CD4-positive, alpha-beta T cell treated with Interleukin-4 for 4 hours (primary cell): ENCODE results near the gene TNFRSF6B.
"Not testable (repeated sequence)": the region's sequence is repeated elsewhere in the genome, so short reads cannot be mapped to it uniquely, and the experiment has no call there.

Experiments used
- DNase-seq: peaks from one replicate; pipeline ENCODE4 v3.0.0-alpha.2; 2020

Gene TNFRSF6B, protein sequence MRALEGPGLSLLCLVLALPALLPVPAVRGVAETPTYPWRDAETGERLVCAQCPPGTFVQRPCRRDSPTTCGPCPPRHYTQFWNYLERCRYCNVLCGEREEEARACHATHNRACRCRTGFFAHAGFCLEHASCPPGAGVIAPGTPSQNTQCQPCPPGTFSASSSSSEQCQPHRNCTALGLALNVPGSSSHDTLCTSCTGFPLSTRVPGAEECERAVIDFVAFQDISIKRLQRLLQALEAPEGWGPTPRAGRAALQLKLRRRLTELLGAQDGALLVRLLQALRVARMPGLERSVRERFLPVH

DNA sequence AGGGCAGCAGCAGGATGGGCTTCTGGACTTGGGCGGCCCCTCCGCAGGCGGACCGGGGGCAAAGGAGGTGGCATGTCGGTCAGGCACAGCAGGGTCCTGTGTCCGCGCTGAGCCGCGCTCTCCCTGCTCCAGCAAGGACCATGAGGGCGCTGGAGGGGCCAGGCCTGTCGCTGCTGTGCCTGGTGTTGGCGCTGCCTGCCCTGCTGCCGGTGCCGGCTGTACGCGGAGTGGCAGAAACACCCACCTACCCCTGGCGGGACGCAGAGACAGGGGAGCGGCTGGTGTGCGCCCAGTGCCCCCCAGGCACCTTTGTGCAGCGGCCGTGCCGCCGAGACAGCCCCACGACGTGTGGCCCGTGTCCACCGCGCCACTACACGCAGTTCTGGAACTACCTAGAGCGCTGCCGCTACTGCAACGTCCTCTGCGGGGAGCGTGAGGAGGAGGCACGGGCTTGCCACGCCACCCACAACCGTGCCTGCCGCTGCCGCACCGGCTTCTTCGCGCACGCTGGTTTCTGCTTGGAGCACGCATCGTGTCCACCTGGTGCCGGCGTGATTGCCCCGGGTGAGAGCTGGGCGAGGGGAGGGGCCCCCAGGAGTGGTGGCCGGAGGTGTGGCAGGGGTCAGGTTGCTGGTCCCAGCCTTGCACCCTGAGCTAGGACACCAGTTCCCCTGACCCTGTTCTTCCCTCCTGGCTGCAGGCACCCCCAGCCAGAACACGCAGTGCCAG, at the start of gene TNFRSF6B:
Gene TNFRSF6B (plus strand): TSS at position 25 of the 729 bp plus-strand sequence. CDS start 116 bp downstream, at position 141.
- DNase-seq: no peak

DNA sequence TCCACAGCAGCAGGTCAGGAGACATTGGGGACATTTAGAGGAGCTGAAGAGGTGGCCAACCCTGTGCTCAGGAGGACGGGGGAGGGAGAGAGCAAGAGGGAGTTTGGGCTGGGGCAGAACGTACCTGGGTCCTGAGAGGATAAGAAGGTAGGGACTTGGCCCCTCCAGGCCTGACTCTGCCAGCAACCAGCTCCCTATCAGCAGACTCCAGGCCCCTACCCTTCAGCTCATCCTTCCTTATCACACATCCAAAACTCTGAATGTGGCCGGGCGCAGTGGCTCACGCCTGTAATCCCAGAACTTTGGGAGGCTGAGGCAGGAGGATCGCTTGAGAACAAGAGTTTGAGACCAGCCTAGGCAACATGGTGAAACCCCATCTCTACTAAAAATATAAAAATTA, 48.3 kb upstream of the TNFRSF6B start:
- no peak for DNase-seq

DNA sequence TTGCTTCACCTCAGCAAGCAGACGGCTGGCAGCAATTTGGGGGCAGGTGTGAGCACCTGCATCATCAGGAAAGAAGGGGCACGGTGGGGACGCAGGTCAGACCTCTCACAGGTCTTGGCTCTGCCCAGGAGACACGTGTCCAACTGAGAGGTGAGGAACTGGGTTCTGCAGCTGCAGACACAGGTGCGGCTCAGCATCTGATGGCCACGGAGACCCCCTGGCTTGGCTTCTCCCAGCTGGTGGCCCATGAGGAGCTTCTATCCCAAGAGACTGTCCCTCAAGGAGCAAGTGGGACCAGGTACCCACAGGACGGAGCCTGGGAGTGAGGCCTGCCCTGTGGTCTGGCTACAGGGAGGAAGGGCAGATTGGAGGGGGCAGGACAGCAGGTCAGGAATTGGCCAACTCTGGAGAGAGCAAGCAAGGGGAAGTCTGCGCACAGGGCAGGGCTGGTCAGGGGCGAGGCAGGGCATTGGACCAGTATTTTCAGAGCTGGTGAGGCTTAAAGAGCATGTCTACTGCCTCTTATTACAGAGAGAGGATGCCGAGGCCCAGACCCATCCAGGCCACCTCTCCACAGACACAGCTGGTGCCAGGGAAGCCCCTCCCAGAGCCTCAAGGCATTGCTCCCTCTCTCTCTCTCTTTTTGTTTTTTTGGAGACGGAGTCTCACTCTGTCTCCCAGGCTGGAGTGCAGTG, 47.4 kb upstream of the TNFRSF6B start:
- no peak for DNase-seq

DNA sequence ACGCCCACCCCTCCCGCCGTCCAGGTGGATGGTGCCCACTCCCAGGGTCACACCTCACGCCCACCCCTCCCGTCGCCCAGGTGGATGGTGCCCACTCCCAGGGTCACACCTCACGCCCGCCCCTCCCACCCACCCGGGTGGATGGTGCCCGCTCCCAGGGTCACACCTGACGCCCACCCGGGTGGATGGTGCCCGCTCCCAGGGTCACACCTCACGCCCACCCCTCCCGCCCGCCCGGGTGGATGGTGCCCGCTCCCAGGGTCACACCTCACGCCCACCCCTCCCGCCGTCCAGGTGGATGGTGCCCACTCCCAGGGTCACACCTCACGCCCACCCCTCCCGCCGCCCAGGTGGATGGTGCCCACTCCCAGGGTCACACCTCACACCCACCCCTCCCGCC, 46.0 kb upstream of the TNFRSF6B start:
- not testable (repeated sequence) for DNase-seq

DNA sequence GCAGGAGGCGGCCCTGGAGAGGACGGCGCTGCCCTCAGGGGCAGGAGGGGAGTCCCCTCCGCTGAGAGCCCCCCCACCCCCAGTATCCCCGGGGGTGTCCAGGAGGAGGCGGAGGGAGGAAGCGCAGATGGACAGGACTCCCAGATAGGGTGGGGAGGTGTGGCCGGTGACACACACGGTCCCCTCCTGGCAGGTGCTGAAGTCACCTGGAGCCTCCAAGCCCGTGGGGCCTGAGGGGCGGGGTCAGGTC, 44.6 kb upstream of the TNFRSF6B start:
- peak; percentile 25 for DNase-seq

DNA sequence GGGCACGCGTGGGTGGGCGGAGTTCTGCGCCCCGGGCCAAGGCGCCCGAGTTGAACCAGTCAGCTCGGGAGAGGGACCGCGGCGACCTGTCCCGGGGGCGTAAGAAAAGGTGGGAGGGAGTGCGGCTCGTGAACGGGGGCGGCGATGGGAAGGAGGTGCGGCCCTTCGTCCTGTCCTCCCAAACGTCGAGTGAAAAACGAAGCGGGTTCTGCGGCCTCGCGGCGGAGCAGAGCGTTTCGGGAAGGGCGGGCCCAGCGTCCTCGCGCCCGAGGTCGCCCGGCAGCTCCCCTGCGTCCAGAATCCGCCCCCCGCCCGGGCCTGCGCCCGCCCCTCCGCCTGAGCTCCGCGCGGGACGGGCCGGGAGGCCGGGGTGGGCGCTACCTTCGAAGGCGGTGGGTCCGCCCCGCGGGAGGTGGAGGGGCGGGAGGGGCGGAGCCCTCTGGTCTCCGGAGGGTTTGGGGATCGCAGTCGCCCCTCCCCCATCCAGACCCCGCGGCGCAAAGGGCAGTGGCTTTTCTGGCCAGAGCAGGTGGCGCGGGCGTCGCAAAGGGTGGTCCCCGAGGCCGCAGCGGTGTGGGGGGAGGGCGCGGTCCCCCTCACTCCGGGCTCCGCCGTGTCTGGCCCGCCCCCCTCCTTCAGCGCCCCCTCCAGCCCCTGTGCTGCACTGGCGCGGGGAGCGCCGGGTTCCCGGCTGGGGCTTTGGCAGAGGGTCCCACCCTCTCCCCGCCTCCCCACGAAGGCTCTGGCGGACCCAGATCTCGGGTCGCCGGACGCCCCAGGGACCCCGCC, 44.1 kb upstream of the TNFRSF6B start:
- DNase-seq: no peak

DNA sequence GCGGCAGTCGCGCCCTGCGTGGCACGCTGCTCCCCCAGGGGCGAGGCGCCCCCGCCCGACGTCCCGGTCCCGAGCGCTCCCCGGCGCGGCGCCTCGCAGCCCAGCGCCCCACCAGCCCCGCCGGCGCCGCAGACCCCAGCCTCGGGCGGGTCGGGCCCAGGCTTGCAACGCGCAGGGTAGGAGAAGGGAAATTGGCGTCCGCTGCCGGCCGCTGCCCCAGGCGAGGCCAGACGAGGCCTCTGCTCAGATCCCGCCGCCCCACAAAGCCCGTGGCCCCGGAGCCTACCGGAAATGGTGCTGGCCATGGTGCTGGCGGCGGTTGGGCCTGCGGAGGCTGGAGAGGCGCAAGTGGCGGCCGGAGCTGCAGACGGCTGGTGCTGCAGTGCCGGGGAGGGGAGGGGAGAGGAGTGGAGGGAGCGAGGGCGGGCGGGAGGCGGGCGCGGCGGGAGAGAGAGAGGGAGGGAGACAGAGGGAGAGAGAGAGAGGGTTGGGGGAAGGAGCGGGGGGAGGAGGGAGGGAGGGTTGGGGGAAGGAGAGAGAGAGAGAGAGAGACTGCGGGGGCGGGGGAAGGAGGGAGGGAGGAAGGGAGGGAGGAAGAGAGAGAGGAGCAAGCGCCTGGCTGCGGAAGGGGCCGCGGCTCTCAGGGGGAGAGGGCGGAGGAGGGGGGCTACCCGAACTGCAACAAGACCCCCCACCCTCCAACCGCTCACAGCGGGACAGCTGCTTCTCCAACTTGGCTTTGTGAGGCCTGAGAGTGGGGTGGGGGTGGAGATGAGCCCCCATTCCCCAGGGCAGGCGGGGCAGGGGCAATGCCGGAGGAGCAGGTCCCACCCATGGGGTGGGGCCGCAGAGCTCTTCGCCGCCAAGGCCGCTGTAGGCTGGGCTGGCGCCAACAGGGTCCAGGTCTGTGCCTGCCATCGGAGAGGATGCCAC, 43.1 kb upstream of the TNFRSF6B start, which contains the start of gene STMN3:
Gene STMN3 (minus strand): TSS at position 384 of the 933 bp plus-strand sequence. CDS start 79 bp downstream, at position 305.
- peak; percentile 74 for DNase-seq

DNA sequence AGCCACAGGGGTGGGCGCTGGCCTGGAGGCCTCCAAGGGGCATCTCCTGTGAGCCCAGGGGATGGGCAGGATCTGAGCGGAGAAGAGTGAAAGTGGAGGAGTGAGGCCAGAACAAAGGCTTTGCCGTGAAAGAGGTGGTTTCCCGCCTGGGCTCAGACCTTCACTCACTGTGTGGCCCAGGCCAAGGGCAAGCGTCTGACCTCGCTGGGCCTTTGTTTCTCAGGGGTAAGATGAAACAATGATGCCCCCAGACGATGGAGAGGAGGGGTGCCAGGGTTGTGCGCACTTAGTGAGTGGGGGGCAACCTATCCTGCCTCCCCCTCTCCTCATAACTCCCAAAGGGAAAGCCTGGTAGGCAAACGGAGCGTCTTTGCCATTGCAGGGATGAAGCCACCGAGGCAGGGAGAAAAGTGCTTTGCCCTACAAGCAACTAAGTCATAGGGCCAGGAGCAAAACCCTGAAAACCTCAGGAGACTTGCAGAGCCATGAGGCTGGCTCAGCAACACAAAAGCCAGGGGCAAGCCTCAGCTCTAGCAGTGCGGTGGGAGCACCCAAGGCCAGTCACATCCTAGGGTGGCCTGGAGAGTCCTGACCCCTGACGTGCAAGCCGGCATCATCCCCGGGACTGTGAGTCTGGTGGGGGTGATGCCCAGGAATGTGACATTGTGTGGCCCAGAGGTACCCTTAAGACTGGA, 42.3 kb upstream of the TNFRSF6B start:
- no peak for DNase-seq

DNA sequence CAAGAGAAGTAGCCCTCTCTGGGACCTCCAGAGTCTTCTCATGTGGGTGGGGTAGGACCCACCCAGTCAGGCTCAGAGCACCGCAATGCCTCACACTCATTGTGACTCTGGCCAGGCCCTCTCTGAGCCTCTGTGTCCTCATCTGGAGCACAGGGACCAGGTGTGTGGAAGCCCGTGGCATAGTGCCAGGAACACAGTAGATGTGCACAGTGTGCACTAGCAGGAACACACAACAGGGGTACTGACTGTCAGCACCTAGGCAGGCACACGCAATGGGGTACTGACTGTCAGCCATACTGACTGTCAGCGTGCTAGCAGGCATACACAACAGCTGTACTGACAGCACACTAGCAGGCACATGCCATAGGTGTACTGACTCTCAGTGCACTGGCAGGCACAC, 41.2 kb upstream of the TNFRSF6B start:
- no peak for DNase-seq

DNA sequence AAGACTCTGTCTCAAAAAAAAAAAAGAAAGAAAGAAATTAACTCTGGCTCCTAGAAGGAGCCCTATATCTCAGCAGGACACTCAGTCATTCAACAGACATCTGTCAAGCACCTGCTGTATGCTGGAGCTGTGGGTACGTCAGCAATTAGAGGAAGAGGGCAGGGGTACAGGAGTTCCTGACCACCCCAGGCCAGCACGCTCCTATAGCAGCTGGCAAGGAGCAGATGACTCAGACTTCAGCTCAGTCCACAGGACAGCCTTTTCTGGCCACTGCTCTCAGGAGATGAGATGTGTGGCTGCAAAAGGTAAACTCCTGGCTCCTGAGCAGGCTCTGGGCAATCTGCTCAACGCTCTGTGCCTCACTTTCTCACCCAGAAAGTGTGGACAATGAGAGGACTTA, 40.0 kb upstream of the TNFRSF6B start:
- DNase-seq: no peak

DNA sequence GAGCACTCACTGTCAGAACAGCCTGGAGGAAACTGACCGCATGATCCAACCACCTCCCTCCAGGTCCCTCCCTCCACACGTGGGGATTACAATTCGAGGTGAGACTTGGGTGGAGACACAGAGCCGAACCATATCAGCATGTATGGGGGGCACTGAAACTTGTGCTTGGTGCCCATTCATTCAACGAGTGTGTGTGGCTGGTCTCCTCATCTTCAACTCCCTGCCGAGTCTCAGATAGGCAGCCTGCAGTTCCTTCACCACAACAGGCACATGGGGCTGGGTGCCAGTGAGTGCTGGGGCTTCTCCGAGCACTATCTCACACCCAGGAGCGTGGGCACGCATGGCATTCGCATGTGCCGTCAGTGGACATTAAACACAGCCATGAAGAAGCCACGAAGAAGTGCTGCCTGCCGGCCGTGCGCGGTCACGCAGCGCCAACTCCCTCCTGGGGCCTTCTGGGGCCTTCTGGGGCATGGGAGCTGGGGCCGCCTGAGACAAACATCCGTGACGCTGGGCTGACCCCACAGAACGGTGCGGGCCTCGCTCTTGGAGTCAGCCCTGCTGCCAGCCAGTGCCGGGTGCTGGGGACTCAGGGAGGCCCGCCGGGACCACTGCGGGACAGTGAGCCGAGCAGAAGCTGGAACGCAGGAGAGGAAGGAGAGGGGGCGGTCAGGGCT, 39.1 kb upstream of the TNFRSF6B start:
- no peak for DNase-seq

DNA sequence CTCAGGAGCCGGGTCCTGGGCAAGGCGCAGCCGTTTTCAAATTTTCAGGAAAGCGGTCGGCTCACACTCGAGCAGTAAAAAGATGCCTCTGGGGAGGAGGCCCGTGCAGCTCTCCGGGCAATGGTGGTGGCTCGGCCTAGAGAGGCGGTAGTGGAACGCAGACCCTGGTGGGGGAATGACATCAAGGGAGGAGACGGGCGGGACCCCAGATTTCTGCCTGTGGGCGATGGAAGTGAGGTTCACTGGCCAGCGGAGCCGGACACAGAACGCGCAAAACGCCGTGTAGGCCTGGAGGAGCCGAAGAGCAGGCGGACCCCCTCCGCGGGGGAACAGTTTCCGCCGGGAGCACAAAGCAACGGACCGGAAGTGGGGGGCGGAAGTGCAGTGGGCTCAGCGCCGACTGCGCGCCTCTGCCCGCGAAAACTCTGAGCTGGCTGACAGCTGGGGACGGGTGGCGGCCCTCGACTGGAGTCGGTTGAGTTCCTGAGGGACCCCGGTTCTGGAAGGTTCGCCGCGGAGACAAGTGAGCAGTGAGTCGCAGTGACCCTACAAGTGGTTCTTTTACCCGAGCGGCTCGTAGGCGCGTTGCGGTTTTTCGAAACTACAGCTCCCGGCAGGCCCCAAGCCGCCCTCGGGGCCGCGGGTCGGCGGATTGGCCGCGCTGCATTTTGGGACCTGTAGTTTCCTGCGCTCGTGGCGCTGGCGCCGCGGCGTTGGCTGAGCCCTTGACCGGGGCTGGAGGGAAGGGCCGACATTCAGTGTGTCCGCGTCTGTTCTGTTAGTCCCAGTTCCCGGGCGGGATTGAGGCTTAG, 38.3 kb upstream of the TNFRSF6B start, which contains the start of gene RTEL1:
Gene RTEL1 (plus strand): TSS at position 376 of the 812 bp plus-strand sequence. CDS start 1,091 bp downstream, outside the sequence.
- peak; percentile 84 for DNase-seq

DNA sequence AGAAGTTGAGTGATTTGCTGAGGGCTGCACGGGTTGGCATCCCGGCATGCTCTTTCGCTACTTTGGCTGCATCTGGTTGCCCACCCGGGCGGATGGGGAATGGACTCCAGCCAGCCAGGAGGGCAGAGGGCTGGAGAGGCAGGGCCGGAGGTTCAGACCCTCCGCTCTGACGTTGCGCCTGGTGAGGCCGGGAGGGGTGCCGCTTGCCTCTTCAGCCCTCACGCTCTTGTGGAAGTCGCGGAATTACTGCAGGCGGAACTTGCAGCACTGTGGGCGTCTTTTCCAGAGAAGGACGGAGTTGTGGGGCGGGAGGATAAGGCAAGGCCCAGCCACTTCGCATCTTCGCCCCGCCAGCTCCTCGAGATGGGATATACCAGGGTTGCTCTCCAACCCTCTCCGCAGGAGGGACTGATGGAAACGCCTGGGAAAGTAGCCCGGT, 37.7 kb upstream of the TNFRSF6B start:
- DNase-seq: no peak

DNA sequence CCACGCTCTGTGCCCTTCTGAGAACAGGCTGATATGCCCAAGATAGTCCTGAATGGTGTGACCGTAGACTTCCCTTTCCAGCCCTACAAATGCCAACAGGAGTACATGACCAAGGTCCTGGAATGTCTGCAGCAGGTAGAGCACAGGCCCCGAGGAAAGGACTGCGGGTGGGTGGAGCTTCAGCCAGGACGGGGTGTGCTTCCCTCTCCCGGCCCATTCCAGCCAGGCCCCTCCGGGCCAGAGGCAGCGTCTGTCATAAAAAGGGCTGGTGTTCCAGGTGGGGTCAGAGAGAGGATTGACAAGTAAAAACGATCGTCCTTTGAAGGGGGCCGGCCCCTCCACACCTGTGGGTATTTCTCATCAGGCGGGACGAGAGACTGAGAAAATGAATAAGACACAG, 37.1 kb upstream of the TNFRSF6B start:
- no peak for DNase-seq

DNA sequence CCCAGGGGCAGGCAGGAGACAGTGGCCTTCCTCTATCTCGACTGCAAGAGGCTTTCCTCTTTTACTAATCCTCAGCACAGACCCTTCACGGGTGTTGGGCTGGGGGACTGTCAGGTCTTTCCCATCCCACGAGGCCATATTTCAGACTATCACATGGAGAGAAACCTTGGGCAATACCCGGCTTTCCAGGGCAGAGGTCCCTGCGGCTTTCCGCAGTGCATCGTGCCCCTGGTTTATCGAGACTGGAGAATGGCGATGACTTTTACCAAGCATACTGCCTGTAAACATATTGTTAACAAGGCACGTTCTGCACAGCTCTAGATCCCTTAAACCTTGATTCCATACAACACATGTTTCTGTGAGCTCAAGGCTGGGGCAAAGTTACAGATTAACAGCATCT, 36.3 kb upstream of the TNFRSF6B start:
- DNase-seq: not testable (repeated sequence)

DNA sequence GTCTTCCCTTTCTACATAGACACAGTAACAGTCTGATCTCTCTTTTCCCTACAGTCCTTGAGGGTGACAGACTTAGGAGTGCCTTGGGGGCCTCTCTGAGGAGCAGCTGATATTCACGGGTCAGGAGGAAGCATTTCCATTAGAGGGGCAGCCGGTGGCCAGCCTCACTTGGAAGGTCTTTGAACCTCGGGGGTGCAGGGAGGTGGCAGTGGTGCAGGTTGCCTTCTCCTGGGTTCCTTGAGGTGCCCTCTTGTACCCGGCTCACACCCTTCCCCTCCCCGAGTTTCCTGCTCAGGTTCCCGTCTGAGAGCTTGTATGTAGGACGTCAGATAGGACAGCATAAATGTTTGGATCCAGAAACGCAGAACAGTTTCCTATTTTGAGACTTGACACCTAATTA, 35.8 kb upstream of the TNFRSF6B start:
- DNase-seq: no peak

DNA sequence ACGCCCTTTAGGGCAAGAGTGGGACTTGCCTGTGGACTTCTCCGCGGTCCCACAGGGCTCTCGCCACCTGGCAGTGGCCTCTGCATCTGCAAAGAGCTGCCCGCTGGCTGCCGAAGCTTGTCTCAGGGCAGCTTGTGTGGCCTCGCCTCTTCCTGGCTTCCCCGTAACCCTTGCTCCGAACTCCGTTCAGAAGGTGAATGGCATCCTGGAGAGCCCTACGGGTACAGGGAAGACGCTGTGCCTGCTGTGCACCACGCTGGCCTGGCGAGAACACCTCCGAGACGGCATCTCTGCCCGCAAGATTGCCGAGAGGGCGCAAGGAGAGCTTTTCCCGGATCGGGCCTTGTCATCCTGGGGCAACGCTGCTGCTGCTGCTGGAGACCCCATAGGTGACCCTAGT, 35.3 kb upstream of the TNFRSF6B start:
- no peak for DNase-seq

DNA sequence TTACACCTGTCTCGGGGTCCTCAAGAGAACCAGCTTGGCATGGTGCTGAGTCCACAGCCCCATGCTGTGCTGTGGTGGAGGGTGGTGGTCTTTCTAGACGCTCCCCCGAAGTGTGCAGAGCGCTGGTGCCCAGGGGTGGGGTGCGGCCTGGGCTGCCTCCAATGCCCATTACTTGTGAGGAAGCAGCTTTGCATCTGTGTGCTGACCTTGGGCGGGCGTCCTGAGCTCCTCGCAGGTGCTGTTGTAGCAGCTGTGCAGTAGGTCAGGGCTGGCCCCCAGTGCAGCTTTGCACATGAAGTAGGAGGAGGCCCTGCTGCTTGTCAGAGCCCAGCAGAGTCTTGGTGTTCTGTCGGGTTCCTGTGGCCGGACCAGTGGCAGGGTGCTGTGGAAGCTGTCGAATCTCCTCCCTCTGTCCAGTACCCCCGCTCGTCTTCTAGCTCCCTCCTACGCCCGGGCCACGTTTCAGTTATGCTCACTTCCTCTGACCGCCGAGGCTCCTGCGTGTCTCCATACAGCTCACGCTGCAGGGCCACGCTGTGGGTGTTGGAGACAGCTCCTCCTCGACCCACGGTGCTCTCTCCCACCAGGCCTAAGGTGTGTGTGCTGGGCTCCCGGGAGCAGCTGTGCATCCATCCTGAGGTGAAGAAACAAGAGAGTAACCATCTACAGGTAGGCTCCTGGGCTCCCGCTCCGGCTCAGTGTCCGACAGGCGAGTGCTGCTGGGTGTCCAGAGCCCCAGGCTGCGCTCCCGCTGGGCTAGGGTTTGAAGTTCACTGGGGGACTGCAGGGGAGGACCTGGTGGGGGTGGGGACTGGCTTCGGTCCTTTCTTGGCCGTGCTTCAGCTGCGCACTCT, 34.3 kb upstream of the TNFRSF6B start:
- DNase-seq: no peak

DNA sequence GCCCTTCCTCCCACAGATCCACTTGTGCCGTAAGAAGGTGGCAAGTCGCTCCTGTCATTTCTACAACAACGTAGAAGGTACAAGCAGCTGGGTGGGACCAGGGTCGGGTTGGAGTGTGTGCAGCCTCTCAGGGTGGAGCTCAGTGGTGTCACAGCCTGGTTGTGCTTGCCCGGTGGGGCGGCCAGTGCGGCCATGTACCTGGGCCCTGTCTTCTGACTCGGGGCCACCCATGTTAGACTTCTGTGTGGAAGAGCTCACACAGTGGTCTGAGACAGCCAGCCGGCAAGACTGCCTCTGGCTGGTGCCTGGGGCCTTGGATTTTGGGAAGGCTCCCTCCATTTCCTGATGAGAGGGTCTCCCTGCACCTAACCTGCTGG, 33.7 kb upstream of the TNFRSF6B start:
- no peak for DNase-seq
